Testis (tissue), 2 donors: ENCODE measurements around the gene COX7B2.

Source experiments
- CTCF ChIP-seq, 3 experiments: fragments of 450-650 bp in 2 of 3; fragments of 200-600 bp in 1 of 3; sonication (generic) in 1 of 3; IDR thresholded peaks; one replicate each; pipeline ENCODE4 v1.5.1; 2016 to 2019; ENCODE audit warnings: antibody characterized with exemption in 3 of 3, mild to moderate bottlenecking in 2 of 3, moderate library complexity in 1 of 3
- POLR2A ChIP-seq: fragments of 450-650 bp; IDR thresholded peaks from one replicate; pipeline ENCODE4 v1.6.1; 2017; ENCODE audit warnings: antibody characterized with exemption, mild to moderate bottlenecking, moderate library complexity

DNA sequence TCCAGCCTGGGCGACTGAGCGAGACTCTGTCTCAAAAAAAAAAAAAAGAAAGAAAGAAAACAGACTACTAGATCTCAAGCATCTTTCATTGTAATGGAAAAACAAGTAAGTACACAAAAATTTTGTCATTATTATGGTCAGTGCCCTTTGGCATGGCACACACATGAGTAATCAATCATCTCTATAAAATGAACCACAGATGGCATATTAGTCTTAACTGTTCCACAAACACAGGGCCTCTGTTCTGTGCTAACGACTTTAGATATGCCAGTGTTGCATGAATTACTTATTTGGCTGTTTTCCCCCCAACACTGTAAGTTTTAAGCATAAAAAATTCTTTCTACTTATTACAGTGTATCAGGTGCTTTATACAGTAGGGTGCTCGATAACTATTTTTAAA lies 90.4 kb downstream of the COX7B2 start:
- no peak for TF ChIP-seq CTCF (IDR thresholded peaks at IDR 0.05)
- TF ChIP-seq POLR2A: no peak
